GM12878 (cell line): Measurements from ENCODE around the gene ENO2.

ENCODE experiments used
- MXI1 ChIP-seq: fragments of 150-350 bp; IDR thresholded peaks from 2 replicates; pipeline ENCODE4 v1.6.1; 2011; ENCODE audit warnings: low read depth, mild to moderate bottlenecking, inconsistent platforms, low read length, improper control_type of control experiment
- POLR2A ChIP-seq: IDR thresholded peaks from 2 replicates; pipeline ENCODE4 v1.6.1; 2011; ENCODE audit warnings: low read depth, mild to moderate bottlenecking, low read length
- REST ChIP-seq: IDR thresholded peaks from 2 replicates; pipeline ENCODE4 v1.6.1; 2012; ENCODE audit warnings: mild to moderate bottlenecking, low read depth, low read length
- SPI1 ChIP-seq: IDR thresholded peaks from 2 replicates; pipeline ENCODE4 v1.6.1; 2011; ENCODE audit warnings: low read depth, mild to moderate bottlenecking, low read length, moderate library complexity, borderline replicate concordance; ENCODE audit not compliant: insufficient read depth
- ZSCAN29 ChIP-seq: fragments of 450-650 bp; IDR thresholded peaks from 2 replicates; pipeline ENCODE4 v1.6.1; 2017; ENCODE audit warnings: mild to moderate bottlenecking, moderate library complexity
- TF ChIP-seq, protein P1 (sequence below): fragments of 150-350 bp; IDR thresholded peaks from 2 replicates; pipeline ENCODE4 v1.6.1; 2016; ENCODE audit warnings: low read depth, low read length
- TF ChIP-seq, protein P2 (sequence below), 3 experiments: IDR thresholded peaks in 2 of 3; conservative IDR thresholded peaks in 1 of 3; 2 replicates each; pipeline ENCODE4 v1.5.1; 2011; ENCODE audit warnings: low read depth in 3 of 3, low read length in 3 of 3, mild to moderate bottlenecking in 3 of 3, control low read depth in 2 of 3, moderate library complexity in 2 of 3, inconsistent platforms in 1 of 3, mixed read lengths in 1 of 3; ENCODE audit not compliant: control insufficient read depth in 2 of 3, insufficient read depth in 1 of 3; ENCODE audit errors: extremely low read depth in 1 of 3

DNA sequence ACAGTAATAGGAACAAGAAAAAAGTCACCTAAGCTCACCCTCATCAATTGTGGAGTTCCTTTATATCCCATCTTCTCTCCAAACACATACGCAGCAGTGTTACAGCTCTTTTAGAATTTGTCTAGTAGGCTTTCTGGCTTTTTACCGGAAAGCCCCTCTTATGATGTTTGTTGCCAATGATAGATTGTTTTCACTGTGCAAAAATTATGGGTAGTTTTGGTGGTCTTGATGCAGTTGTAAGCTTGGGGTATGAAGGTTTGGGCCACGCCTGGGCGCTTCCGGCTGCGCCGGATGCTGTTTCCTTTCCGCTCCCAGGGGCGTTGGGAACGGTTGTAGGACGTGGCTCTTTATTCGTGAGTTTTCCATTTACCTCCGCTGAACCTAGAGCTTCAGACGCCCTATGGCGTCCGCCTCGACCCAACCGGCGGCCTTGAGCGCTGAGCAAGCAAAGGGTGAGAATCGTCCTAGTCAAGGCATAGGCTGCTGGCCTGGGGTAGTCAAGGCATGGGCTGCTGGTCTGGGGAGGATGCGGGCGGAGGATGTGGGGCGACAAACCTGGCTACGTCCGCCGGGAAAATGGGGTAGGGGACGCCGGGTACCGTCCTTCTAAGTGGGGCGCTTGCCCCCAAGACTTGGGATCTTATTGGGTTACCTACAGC, 29.5 kb downstream of the ENO2 start, which contains the start of the genes C12orf57 and RNU7-1:
- TF ChIP-seq SPI1 = no peak
- TF ChIP-seq REST = peak; percentile 35; the same call in 1 of the 2 replicates
- peak; percentile 72 for TF ChIP-seq MXI1
- peak; percentile 74; the same call in 1 of the 2 replicates for TF ChIP-seq ZSCAN29
- TF ChIP-seq, protein P1, sequence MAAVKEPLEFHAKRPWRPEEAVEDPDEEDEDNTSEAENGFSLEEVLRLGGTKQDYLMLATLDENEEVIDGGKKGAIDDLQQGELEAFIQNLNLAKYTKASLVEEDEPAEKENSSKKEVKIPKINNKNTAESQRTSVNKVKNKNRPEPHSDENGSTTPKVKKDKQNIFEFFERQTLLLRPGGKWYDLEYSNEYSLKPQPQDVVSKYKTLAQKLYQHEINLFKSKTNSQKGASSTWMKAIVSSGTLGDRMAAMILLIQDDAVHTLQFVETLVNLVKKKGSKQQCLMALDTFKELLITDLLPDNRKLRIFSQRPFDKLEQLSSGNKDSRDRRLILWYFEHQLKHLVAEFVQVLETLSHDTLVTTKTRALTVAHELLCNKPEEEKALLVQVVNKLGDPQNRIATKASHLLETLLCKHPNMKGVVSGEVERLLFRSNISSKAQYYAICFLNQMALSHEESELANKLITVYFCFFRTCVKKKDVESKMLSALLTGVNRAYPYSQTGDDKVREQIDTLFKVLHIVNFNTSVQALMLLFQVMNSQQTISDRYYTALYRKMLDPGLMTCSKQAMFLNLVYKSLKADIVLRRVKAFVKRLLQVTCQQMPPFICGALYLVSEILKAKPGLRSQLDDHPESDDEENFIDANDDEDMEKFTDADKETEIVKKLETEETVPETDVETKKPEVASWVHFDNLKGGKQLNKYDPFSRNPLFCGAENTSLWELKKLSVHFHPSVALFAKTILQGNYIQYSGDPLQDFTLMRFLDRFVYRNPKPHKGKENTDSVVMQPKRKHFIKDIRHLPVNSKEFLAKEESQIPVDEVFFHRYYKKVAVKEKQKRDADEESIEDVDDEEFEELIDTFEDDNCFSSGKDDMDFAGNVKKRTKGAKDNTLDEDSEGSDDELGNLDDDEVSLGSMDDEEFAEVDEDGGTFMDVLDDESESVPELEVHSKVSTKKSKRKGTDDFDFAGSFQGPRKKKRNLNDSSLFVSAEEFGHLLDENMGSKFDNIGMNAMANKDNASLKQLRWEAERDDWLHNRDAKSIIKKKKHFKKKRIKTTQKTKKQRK = no peak; the same call in 1 of the 2 replicates
- peak; percentile 98 for TF ChIP-seq POLR2A
- TF ChIP-seq, protein P2, sequence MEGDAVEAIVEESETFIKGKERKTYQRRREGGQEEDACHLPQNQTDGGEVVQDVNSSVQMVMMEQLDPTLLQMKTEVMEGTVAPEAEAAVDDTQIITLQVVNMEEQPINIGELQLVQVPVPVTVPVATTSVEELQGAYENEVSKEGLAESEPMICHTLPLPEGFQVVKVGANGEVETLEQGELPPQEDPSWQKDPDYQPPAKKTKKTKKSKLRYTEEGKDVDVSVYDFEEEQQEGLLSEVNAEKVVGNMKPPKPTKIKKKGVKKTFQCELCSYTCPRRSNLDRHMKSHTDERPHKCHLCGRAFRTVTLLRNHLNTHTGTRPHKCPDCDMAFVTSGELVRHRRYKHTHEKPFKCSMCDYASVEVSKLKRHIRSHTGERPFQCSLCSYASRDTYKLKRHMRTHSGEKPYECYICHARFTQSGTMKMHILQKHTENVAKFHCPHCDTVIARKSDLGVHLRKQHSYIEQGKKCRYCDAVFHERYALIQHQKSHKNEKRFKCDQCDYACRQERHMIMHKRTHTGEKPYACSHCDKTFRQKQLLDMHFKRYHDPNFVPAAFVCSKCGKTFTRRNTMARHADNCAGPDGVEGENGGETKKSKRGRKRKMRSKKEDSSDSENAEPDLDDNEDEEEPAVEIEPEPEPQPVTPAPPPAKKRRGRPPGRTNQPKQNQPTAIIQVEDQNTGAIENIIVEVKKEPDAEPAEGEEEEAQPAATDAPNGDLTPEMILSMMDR (IDR thresholded peaks at IDR 0.05 in 2 of 3, conservative IDR thresholded peaks at IDR 0.05 in 1 of 3; ENCODE audit: control insufficient read depth in 2 of 3, extremely low read depth in 1 of 3, insufficient read depth in 1 of 3, low read depth in 3 of 3, low read length in 3 of 3) = no peak
